Endothelial cell of umbilical vein (primary cell): Measurements from ENCODE around the gene GGN. TPM values are rescaled to one million over a fixed set of nuclear protein-coding genes. Genes with fewer than 3 reads are reported as not detected.

ENCODE experiments used
- BruUV-seq: library from RNA; stranded (reverse); fragments of 400-500 nt; replicated peaks from 2 replicates; lab custom pipeline; 2021; lab: Mats Ljungman, UMichigan
- CTCF ChIA-PET: fragments of 300-600, 350-600 bp; sonication (Branson Sonifier 250); formaldehyde crosslinking; loops from one replicate; lab custom pipeline; 2021; ENCODE audit warnings: antibody characterized with exemption, inconsistent platforms; lab: Charles Lee
- POLR2A ChIA-PET: fragments of 300-600, 350-600 bp; sonication (Branson Sonifier 250); formaldehyde crosslinking; loops from one replicate; lab custom pipeline; 2021; ENCODE audit warnings: antibody characterized with exemption, inconsistent platforms; lab: Charles Lee
- DNase-seq: peaks from one replicate; pipeline ENCODE4 v3.0.0-alpha.2; 2011; ENCODE audit warnings: low read depth, low spot score
- FAIRE-seq: peaks from 2 replicates; lab custom pipeline; 2011; peaks lifted over from hg19 to GRCh38; lab: Jason Lieb, UNC
- H2AFZ ChIP-seq: 2 replicates; pipeline ENCODE4 v1.6.0; 2012; ENCODE audit warnings: low read depth, low read length, control low read depth, inconsistent platforms
- H3K27ac ChIP-seq: 2 replicates; pipeline ENCODE4 v1.5.1; 2011; ENCODE audit warnings: low read depth, mild to moderate bottlenecking, control low read depth, low read length, moderate library complexity; ENCODE audit not compliant: insufficient read depth
- H3K27me3 ChIP-seq, 2 experiments: 2 replicates each; pipeline versions ENCODE4 v1.6.0 to v1.6.1; 2011; ENCODE audit warnings: low read length in 2 of 2, mixed read lengths in 1 of 2; ENCODE audit not compliant: control insufficient read depth in 2 of 2, insufficient read depth in 2 of 2
- H3K36me3 ChIP-seq, 2 experiments: 2 replicates in 1 of 2; 3 replicates in 1 of 2; pipeline ENCODE4 v1.5.1; 2011; ENCODE audit warnings: low read length in 2 of 2, mild to moderate bottlenecking in 1 of 2, moderate library complexity in 1 of 2; ENCODE audit not compliant: control insufficient read depth in 2 of 2, insufficient read depth in 2 of 2; ENCODE audit errors: extremely low read depth in 1 of 2
- H3K4me1 ChIP-seq: 3 replicates; pipeline ENCODE4 v1.5.1; 2011; ENCODE audit warnings: mild to moderate bottlenecking, low read length; ENCODE audit not compliant: control insufficient read depth, insufficient read depth; ENCODE audit errors: extremely low read depth
- H3K4me2 ChIP-seq: 2 replicates; pipeline ENCODE4 v1.6.1; 2011; ENCODE audit warnings: low read length, control low read depth, mixed read lengths; ENCODE audit not compliant: insufficient read depth
- H3K4me3 ChIP-seq, 3 experiments: fragments of 200-600 bp in 1 of 3; sonication (generic), shearing (Covaris generic) in 1 of 3; replicated peaks in 1 of 3; 2 replicates each; pipeline ENCODE4 v1.5.1; 2011 to 2016; ENCODE audit warnings: control low read depth in 3 of 3, low read length in 3 of 3, mild to moderate bottlenecking in 2 of 3, inconsistent platforms in 1 of 3, low read depth in 1 of 3, moderate library complexity in 1 of 3; ENCODE audit not compliant: insufficient read depth in 1 of 3
- H3K79me2 ChIP-seq: 2 replicates; pipeline ENCODE4 v1.6.0; 2012; ENCODE audit warnings: low read length, inconsistent platforms; ENCODE audit not compliant: control insufficient read depth, insufficient read depth
- H3K9ac ChIP-seq: replicated peaks from 2 replicates; pipeline ENCODE3; 2011; ENCODE audit warnings: low read length, control low read depth; ENCODE audit not compliant: insufficient read depth; ENCODE audit errors: extremely low read depth
- H3K9me1 ChIP-seq: replicated peaks from 3 replicates; pipeline ENCODE4 v1.6.0; 2011; ENCODE audit warnings: mild to moderate bottlenecking, low read length; ENCODE audit not compliant: control insufficient read depth, insufficient read depth; ENCODE audit errors: extremely low read depth
- H3K9me3 ChIP-seq: replicated peaks from 2 replicates; pipeline ENCODE4 v1.5.1; 2012; ENCODE audit warnings: low read length, inconsistent platforms; ENCODE audit not compliant: control insufficient read depth, insufficient read depth
- H4K20me1 ChIP-seq: replicated peaks from 2 replicates; pipeline ENCODE3; 2011; ENCODE audit warnings: mild to moderate bottlenecking, low read length; ENCODE audit not compliant: control insufficient read depth, insufficient read depth; ENCODE audit errors: extremely low read depth
- EZH2 ChIP-seq: IDR thresholded peaks from 2 replicates; pipeline ENCODE4 v1.6.1; 2012; ENCODE audit warnings: borderline replicate concordance, low read depth, mild to moderate bottlenecking, moderate library complexity, low read length, inconsistent platforms; ENCODE audit not compliant: severe bottlenecking
- GATA2 ChIP-seq: IDR thresholded peaks from 2 replicates; pipeline ENCODE4 v1.7.0; 2011; ENCODE audit warnings: low read depth, mild to moderate bottlenecking, moderate library complexity, mixed read lengths, low read length; ENCODE audit not compliant: insufficient read length, insufficient read depth
- JUN ChIP-seq: IDR thresholded peaks from 2 replicates; pipeline ENCODE4 v1.6.1; 2011; ENCODE audit warnings: borderline replicate concordance, low read depth; ENCODE audit not compliant: insufficient read length, insufficient read depth
- MAX ChIP-seq: IDR thresholded peaks from 2 replicates; pipeline ENCODE4 v1.6.1; 2011; ENCODE audit not compliant: insufficient read depth, insufficient read length
- POLR2AphosphoS5 ChIP-seq: IDR thresholded peaks from 2 replicates; pipeline ENCODE4 v1.6.1; 2012; ENCODE audit warnings: low read depth, mild to moderate bottlenecking, control low read depth, low read length, moderate library complexity; ENCODE audit not compliant: insufficient read depth
- dilution Hi-C: fragments of 300-500 bp; cut with MboI; formaldehyde crosslinking; loops from one replicate; pipeline ENCODE4 v1.15.0; 2019; ENCODE audit warnings: low sequenced_read_pairs; ENCODE audit not compliant: extremely low pct_ligation_motif_present
- intact Hi-C: fragments of 100-400 bp; cut with micrococcal nuclease; formaldehyde crosslinking; loops from one replicate; pipeline ENCODE4 v1.10.0; 2022
- polyA plus RNA-seq, 4 experiments: library from polyadenylated mRNA; depleted of rRNA in 3 of 4; stranded (reverse) in 3 of 4; unstranded in 1 of 4; fragments of >200 nt; gene quantifications; 2 replicates each; pipeline versions ENCODE4 v1.2.1 to v1.2.3, GENCODE V29; 2011 to 2012; ENCODE audit warnings: missing spikeins in 1 of 4
- total RNA-seq: library from RNA; stranded (reverse); gene quantifications from 2 replicates; pipeline ENCODE4 v1.2.3, GENCODE V29; 2021

Gene GGN
- total and polyA plus RNA-seq, 2 donors (not counting 3 experiments of a cell fraction or from before 2014, with no cell fraction given), result 0.39 to 0.88 TPM

DNA sequence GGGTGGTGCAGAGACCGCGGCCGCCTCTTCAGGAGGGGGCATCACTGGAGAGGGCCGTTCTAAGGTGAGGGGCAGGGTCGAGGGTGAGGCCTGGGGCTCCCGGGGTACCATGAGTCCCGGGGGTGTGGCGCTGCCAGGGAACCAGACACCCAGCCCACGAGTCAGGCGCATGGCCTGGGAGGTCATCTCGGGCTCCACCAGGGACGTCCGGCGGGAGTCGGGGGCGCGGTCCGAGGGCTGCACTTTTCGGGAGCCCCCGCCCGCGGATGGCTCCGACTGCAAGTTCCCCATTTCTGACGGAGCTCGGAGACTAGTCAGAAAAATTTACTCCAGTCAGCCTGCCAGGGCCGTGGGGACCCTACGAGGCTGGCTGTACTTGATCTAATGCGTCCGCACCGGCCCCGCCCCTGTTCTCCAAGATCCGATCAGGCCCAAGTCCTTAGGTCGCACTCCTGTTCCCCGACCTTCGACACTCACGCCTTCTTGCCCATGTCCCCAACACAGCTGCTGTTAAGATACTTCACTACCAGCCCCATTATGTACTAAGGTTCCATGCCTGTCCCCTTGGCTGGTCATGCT lies 774 bp downstream of the GGN start:
- Histone ChIP-seq H3K9me1 (no peaks in the 10 kb centered on the region), H3K4me3 (peak overlapping the region in 1 of 3 experiments; percentile 78), H4K20me1 (no peaks in the 10 kb centered on the region), H3K79me2 (peaks cover 18% of the 10 kb centered on the region), H2AFZ (no peak overlapping the region), H3K9me3 (no peaks in the 10 kb centered on the region), H3K27ac (no peak overlapping the region), H3K9ac (no peak overlapping the region), H3K36me3 (peaks cover 3 to 7% of the 10 kb centered on the region in 2 experiments), H3K4me2 (no peak overlapping the region), H3K27me3 (no peaks in the 10 kb centered on the region), H3K4me1 (peaks cover 13% of the 10 kb centered on the region)
- DNase-seq (no peak), FAIRE-seq (no peak)
- no TSS peak for BruUV-seq
- CTCF ChIA-PET, result interaction anchor here (0.7 to 4.7 kb wide), 10 partner anchors 9 to 485 kb away, joined by 3 to 65 read pairs (median 4); partner anchors contain the start of genes CATSPERG, FAM98C and PSMD8
- dilution Hi-C loops (no loop called here), intact Hi-C loops (loop anchor here (5.0 kb wide), 1 partner anchor 155 kb away; no protein-coding TSS in a partner anchor)
- TF ChIP-seq POLR2AphosphoS5 (peak; percentile 13), EZH2 (no peak), GATA2 (no peak), MAX (no peak), JUN (no peak)
- POLR2A ChIA-PET, result interaction anchor here (0.7 to 3.6 kb wide), 4 partner anchors 11 to 238 kb away, joined by 4 to 39 read pairs (median 10); partner anchors contain the start of genes FAM98C and PSMD8
